HG02970 (cell line): ENCODE data around the gene ZBTB44.

Source experiments
- ATAC-seq: cut with Tn5 transposase; IDR thresholded peaks from one replicate; pipeline ENCODE4 v1.9.1; 2021; ENCODE audit warnings: mild to moderate bottlenecking, moderate library complexity, moderate number of reproducible peaks; ENCODE audit not compliant: unreplicated experiment, low FRiP score

ZBTB44 gene

GRCh38 chr11:130180491-130180890 lies 134.2 kb downstream of the ZBTB44 start:
- ATAC-seq: no peak

GRCh38 chr11:130179396-130180306 lies 135.1 kb downstream of the ZBTB44 start:
- ATAC-seq: no peak

GRCh38 chr11:130178441-130179339 lies 136.0 kb downstream of the ZBTB44 start:
- ATAC-seq: no peak

GRCh38 chr11:130177782-130178181 lies 136.9 kb downstream of the ZBTB44 start:
- no peak for ATAC-seq
